HepG2 (cell line): ENCODE results near the gene DUS2. TPM values are rescaled to one million over a fixed set of nuclear protein-coding genes. Genes with fewer than 3 reads are reported as not detected.

Experiments
- CREB1 ChIP-seq, 2 experiments: fragments of 450-650 bp in 1 of 2; IDR thresholded peaks; 2 replicates each; pipeline ENCODE4 v1.6.1; 2016 to 2017; ENCODE audit warnings: control low read depth in 1 of 2, mild to moderate bottlenecking in 1 of 2, missing compliant biosample characterization in 1 of 2, missing genetic modification characterization in 1 of 2
- EHMT2 ChIP-seq: fragments of 200-600 bp; sonication (generic); IDR thresholded peaks from 2 replicates; pipeline ENCODE4 v1.7.0; 2017; ENCODE audit warnings: antibody characterized with exemption, low read depth, low read length, borderline replicate concordance
- GPBP1L1 ChIP-seq: sonication (generic); formaldehyde crosslinking; IDR thresholded peaks from 2 replicates; pipeline ENCODE4 v1.5.0; 2020; ENCODE audit warnings: mild to moderate bottlenecking, missing genetic modification reagents
- HNF4G ChIP-seq, 2 experiments: sonication (generic) in 1 of 2; formaldehyde crosslinking in 1 of 2; IDR thresholded peaks; 2 replicates each; pipeline versions ENCODE4 v1.4.0 to v1.6.1; 2011 to 2020; ENCODE audit warnings: borderline replicate concordance in 2 of 2, low read depth in 2 of 2, mild to moderate bottlenecking in 2 of 2, low read length in 1 of 2, missing genetic modification reagents in 1 of 2, moderate library complexity in 1 of 2
- HNRNPUL1 ChIP-seq: fragments of 200-400 bp; formaldehyde crosslinking; IDR thresholded peaks from 2 replicates; pipeline ENCODE4 v1.6.1; 2017; ENCODE audit warnings: low read depth, mild to moderate bottlenecking, low read length, moderate library complexity
- MNT ChIP-seq: fragments of 450-650 bp; IDR thresholded peaks from 2 replicates; pipeline ENCODE4 v1.6.1; 2016
- PAX8 ChIP-seq: sonication (generic); formaldehyde crosslinking; IDR thresholded peaks from 2 replicates; pipeline ENCODE4 v1.8.0; 2022; ENCODE audit warnings: mild to moderate bottlenecking, missing genetic modification reagents, borderline replicate concordance
- PRMT3 ChIP-seq: sonication (generic); formaldehyde crosslinking; IDR thresholded peaks from 2 replicates; pipeline ENCODE4 v1.8.1; 2022; ENCODE audit warnings: low read depth, mild to moderate bottlenecking, moderate library complexity, missing genetic modification reagents, borderline replicate concordance
- SMAD1 ChIP-seq: sonication (generic); formaldehyde crosslinking; IDR thresholded peaks from 2 replicates; pipeline ENCODE4 v1.4.0; 2020; ENCODE audit warnings: missing genetic modification reagents, low read depth, mild to moderate bottlenecking, borderline replicate concordance
- SYNCRIP ChIP-seq: fragments of 200-400 bp; formaldehyde crosslinking; IDR thresholded peaks from 2 replicates; pipeline ENCODE4 v1.6.1; 2018; ENCODE audit warnings: mild to moderate bottlenecking, low read depth, low read length; ENCODE audit not compliant: insufficient read depth
- TGIF2 ChIP-seq: IDR thresholded peaks from 2 replicates; pipeline ENCODE4 v1.6.1; 2016; ENCODE audit warnings: control low read depth, missing compliant biosample characterization
- ZBTB4 ChIP-seq: sonication (generic); formaldehyde crosslinking; IDR thresholded peaks from 2 replicates; pipeline ENCODE4 v1.4.0; 2020; ENCODE audit warnings: missing genetic modification reagents, mild to moderate bottlenecking, borderline replicate concordance
- ZKSCAN8 ChIP-seq: IDR thresholded peaks from 2 replicates; pipeline ENCODE4 v1.6.1; 2016; ENCODE audit warnings: borderline replicate concordance, missing genetic modification reagents, missing compliant biosample characterization
- ZNF180 ChIP-seq: sonication (generic); formaldehyde crosslinking; IDR thresholded peaks from 2 replicates; pipeline ENCODE4 v1.4.0; 2020; ENCODE audit warnings: low read depth, missing genetic modification reagents, borderline replicate concordance
- ZNF414 ChIP-seq: sonication (generic); formaldehyde crosslinking; IDR thresholded peaks from 2 replicates; pipeline ENCODE4 v1.5.0; 2020; ENCODE audit warnings: missing genetic modification reagents
- ZNF570 ChIP-seq: sonication (generic); formaldehyde crosslinking; IDR thresholded peaks from 2 replicates; pipeline ENCODE4 v1.4.0; 2020; ENCODE audit warnings: mild to moderate bottlenecking, missing genetic modification reagents, borderline replicate concordance
- ZNF703 ChIP-seq: sonication (generic); formaldehyde crosslinking; IDR thresholded peaks from 2 replicates; pipeline ENCODE4 v1.5.1; 2020; ENCODE audit warnings: missing genetic modification reagents, mild to moderate bottlenecking, moderate library complexity, borderline replicate concordance
- ZNF749 ChIP-seq: sonication (generic); formaldehyde crosslinking; IDR thresholded peaks from 2 replicates; pipeline ENCODE4 v1.8.0; 2022; ENCODE audit warnings: mild to moderate bottlenecking, missing genetic modification reagents, moderate library complexity, borderline replicate concordance
- ZNF784 ChIP-seq: sonication (generic); formaldehyde crosslinking; IDR thresholded peaks from 2 replicates; pipeline ENCODE4 v1.5.1; 2020; ENCODE audit warnings: missing genetic modification reagents, mild to moderate bottlenecking, borderline replicate concordance
- polyA plus RNA-seq, 8 experiments: library from polyadenylated mRNA; depleted of rRNA in 3 of 8; stranded (reverse) in 7 of 8; unstranded in 1 of 8; fragments of >200 nt; fragmentation: Illumina TruSeq in 4 of 8; extraction: Trizol in 4 of 8; gene quantifications; 2 replicates each; pipeline versions ENCODE4 v1.2.1 to v1.2.3, GENCODE V29; 2011 to 2016; ENCODE audit warnings: low read depth in 4 of 8, missing spikeins in 1 of 8, mixed read lengths in 1 of 8; ENCODE audit not compliant: insufficient read depth in 1 of 8
- total RNA-seq, 5 experiments: library from RNA; depleted of rRNA; stranded (reverse); fragments of >200 nt; fragmentation: Illumina TruSeq; extraction: Trizol; gene quantifications; 2 replicates each; pipeline ENCODE4 v1.2.3, GENCODE V29; 2016; ENCODE audit warnings: low read depth in 1 of 5

Gene DUS2
- total and polyA plus RNA-seq, 2 of the 13 experiments (the other 11 are each of a cell fraction or from before 2014, with no cell fraction given): 17.8 to 25.1 TPM

GRCh38 chr16:68085259-68086071 lies 62.4 kb downstream of the DUS2 start, which contains the start of gene NFATC3 (continued):
- TF ChIP-seq ZNF784 (CRISPR knock-in tag) (no peak; the same call in 1 of the 2 replicates), PAX8 (no peak), ZBTB4 (CRISPR knock-in tag) (no peak), ZKSCAN8 (no peak), SMAD1 (CRISPR knock-in tag) (no peak), TGIF2 (peak; percentile 18; the same call in 1 of the 2 replicates), ZNF749 (CRISPR knock-in tag) (no peak), MNT (no peak), PRMT3 (CRISPR knock-in tag) (no peak), SYNCRIP (no peak), ZNF570 (CRISPR knock-in tag) (no peak), ZNF180 (CRISPR knock-in tag) (0 out of 2 replicates have a peak, but pooled peaks have one; percentile 65), ZNF703 (CRISPR knock-in tag) (peak; percentile 90; the same call in 1 of the 2 replicates), HNRNPUL1 (no peak), CREB1 (IDR thresholded peaks at IDR 0.05) (no peak), CREB1 (CRISPR knock-in tag; IDR thresholded peaks at IDR 0.05) (no peak), GPBP1L1 (CRISPR knock-in tag) (no peak), ZNF414 (CRISPR knock-in tag) (no peak), EHMT2 (no peak), HNF4G (IDR thresholded peaks at IDR 0.05; ENCODE audit: borderline replicate concordance, low read depth, low read length) (no peak), HNF4G (CRISPR knock-in tag; IDR thresholded peaks at IDR 0.05; ENCODE audit: borderline replicate concordance, low read depth) (0 out of 2 replicates have a peak, but pooled peaks have one; percentile 20)
